Measurements from ENCODE around the gene POU2AF1.

- TF ChIP-seq CTCF (IDR thresholded peaks at IDR 0.05) (no peak), POLR2A (IDR thresholded peaks at IDR 0.05) (no peak)
Observed at GRCh38 chr11:111402411-111402810, 23.3 kb upstream of the POU2AF1 start.

All from tibial nerve (tissue), 3 donors.